ENCODE results near the gene MAN1A2.
"Not testable (repeated sequence)": the region's sequence is repeated elsewhere in the genome, so short reads cannot be mapped to it uniquely, and the experiment has no call there.

MAN1A2 gene

GRCh38 chr1:117398957-117399356 is 31.7 kb downstream of the MAN1A2 start:
- no peak for DNase-seq (ENCODE audit: low read depth in 2 of 2)

DNA sequence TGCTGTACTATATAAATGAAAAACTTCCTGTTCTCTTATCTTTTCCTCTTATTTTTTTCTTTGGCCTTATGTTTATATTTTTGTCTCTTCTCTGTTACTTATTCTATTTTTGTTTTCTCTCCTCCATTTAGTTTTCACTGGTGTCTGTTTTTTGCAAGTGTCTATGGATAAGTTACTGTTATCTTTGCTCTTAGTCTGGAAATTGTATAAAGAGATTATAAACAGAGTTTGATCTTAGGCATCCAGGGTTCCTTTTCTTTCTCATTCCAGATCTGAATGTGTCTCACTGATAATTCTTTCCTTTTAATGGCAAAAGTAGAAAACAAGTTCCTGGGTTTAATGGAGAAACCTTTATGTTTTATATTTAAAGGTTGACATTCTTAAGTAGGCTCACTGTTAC is 34.5 kb downstream of the MAN1A2 start:
- no peak for DNase-seq (ENCODE audit: low read depth in 2 of 2)

- no peak for DNase-seq (ENCODE audit: low read depth in 2 of 2)
Observed at GRCh38 chr1:117403597-117403996, 36.3 kb downstream of the MAN1A2 start.

DNA sequence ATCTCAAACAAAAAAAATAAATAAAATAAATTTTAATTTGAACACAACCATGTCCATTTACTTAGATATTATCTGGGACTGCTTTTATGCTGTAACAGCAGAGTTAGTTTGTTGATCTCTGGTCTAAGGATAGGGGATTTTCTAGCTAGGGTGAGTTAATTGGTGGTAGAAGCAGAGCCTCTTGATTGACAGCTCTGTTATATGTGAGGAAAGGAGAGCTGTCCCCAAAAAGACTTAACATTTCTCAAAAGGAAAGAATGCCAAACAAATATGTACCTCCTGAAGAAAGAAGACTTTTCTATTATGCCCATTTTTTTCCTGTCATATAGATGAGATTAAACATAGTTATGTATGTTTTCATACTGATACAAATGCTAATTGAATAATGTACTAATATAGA is 37.8 kb downstream of the MAN1A2 start:
- no peak for DNase-seq (ENCODE audit: low read depth in 2 of 2)

GRCh38 chr1:117412472-117412871 is 45.2 kb downstream of the MAN1A2 start:
- no peak for DNase-seq (ENCODE audit: low read depth in 2 of 2)

- no peak for DNase-seq (ENCODE audit: low read depth in 2 of 2)
Observed at GRCh38 chr1:117413412-117413811, 46.2 kb downstream of the MAN1A2 start.

DNA sequence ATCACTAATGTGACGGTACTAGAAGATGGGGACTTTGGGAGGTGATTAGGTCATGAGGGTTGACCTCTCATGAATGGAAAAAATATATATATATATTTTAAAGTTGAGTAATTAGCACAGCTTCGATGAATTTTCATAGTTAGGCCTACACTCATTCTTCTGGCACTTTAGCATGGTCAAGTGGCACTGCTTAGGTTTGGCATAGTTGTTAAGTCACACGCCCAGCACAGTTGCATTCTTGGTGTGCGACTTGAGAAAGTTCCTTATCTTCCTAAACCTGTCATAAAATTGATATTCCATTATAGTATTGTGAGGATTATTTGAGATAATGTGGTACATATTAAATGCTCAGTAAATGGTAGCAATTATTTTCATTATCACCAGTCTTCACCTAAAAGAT is 47.7 kb downstream of the MAN1A2 start:
- DNase-seq (ENCODE audit: low read depth in 2 of 2): no peak

DNA sequence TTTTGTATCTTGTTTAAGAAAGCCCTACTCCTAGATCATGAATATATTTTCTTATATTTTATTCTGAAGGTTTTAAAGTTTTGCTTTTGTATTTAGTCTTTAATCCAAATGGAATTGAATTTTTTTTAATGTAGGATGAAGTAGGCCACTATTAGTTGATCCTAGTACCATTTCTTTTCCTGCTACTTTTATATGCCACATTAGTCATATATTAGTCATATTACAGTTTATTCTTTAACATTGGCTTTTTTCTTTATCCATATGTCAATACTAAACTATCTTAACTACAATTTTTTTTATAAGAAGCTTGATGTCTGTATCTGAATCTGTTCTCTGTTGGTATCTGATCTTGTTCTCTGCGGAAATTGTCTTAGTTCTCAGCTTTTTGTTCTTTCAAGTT is 48.8 kb downstream of the MAN1A2 start:
- DNase-seq (ENCODE audit: low read depth in 2 of 2): no peak

DNA sequence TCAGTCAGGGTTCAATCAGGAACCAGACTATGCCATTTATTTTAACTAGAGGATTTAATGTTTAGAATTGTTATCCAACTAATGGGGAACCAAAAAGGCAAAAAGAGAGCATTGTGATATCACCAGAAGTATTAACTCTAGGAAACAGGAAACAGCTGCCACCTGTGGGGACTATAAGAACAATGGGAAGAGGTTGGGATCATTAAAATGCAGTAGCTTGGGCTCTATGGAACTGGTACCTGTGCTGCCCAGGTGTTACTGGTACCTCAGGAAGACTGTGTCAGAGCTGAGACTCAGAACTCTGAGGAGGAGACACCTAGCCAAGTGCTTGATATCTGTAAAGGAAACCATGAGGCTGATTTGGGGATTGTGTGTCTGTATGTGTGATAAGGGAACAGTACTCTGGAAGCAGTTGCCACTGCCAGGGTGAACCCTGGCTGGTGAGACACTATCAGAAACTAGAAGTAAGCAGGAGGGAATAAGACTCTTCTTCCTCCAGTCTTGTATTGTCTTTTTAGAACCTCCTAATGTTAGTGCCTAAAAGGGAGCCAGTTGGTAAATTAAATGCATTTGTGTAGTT is 49.4 kb downstream of the MAN1A2 start:
- no peak for DNase-seq (ENCODE audit: low read depth in 2 of 2)

DNA sequence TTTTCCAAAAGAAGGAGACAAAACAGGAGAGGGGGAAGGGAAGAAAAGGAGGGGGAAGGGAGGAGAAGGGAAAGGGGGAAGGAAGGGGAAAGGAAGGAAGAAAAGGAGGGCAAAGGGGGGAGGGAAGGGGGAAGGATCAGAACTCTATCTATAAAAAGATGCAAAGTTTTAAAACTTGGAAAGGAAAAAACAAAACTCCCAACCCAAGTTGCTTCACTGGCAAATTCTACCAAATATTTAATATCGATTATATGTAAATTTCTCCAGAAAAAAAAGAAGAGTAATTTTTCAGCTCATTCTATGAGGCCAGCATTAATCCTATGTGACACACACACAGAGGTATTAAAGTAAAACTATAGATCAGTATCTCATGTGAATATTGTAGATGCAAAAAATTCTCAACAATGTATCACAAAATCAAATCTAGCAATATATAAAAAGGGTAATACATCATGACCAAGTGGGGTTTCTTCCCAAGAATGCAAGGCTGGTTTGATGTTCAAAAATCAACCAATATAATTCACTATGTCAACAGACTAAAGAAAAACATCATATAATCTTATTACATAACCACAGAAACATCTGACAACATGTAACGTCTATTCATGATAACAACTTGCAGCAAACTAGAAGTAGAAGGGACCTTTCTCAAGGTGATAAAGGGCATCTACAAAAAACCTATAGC is 57.9 kb downstream of the MAN1A2 start:
- DNase-seq (ENCODE audit: low read depth in 2 of 2): no peak

DNA sequence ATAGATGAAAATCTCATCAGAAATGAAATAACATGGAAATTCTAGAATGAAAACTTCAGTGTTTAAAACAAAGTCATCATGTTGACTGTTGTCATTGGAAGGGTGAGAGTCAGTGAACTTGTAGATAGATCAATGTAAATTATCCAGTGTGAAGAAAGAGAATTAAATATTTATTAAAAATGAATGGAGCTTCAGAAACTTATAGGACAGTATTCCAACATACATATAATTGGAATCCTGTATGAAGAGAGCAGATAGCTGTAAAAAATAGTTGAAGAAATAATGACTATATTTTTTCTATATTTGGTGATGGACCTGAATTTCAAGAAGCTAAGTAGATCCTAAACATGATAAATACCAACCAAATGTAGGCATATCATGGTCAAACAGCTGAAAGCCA is 60.0 kb downstream of the MAN1A2 start:
- DNase-seq (ENCODE audit: low read depth in 2 of 2): no peak

- no peak for DNase-seq (ENCODE audit: low read depth in 2 of 2)
Observed at GRCh38 chr1:117433943-117434342, 66.7 kb downstream of the MAN1A2 start.

DNA sequence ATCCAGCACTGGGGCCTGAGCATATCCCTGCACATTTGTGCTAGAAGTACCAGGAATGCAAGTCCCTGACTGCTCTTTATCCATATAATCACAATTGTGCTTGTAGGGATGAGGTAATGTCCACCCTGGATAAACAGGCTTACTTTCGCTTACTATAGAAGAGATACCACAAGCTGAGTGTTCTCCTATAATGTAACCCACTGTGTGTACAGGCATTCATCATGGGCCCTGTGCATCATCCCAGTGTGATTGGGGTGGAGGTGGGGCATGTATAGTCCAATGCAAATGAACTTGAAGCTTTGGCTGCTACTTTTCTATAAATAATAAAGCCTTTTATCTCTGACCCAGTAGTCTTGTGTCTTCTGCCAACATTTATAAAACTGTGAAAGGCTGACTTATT is 69.3 kb downstream of the MAN1A2 start:
- no peak for DNase-seq (ENCODE audit: low read depth in 2 of 2)

GRCh38 chr1:117447661-117448060 is 80.4 kb downstream of the MAN1A2 start:
- DNase-seq (ENCODE audit: low read depth in 2 of 2): no peak

DNA sequence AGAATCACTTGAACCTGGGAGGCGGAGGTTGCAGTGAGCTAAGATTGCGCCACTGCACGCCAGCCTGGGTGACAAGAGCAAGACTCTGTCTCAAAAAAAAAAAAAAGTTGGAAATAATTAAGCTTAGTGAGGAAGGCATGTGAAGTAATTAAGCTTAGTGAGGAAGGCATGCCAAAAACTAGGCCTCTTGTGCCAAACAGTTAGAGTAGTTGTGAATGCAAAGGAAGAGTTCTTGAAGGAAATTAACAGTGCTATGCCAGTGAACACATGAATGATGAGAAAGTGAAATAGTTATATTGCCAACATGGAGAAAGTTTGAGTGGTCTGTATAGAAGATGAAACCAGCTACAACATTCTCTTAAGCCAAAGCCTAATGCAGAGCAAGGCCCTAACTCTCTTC is 85.0 kb downstream of the MAN1A2 start:
- DNase-seq (ENCODE audit: low read depth in 2 of 2): no peak

DNA sequence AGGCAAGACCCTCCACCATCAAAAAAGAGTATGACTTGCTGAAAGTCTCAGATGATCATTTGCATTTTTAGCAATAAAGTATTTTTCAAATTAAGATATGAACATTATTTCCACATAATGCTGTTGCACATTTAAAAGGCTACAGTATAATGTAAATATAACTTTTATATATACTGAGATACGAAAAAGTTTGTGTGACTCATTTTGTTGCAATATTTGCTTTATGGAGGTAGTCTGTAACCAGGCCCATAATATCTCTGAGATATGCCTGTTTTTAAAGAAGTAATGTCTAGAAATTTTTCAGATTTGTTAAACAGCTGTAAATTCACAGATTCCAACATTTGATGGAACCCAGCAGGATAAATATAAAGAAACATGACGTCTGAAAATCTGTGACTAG is 86.7 kb downstream of the MAN1A2 start:
- no peak for DNase-seq (ENCODE audit: low read depth in 2 of 2)

GRCh38 chr1:117458410-117458809 is 91.2 kb downstream of the MAN1A2 start:
- not testable (repeated sequence) for DNase-seq (ENCODE audit: low read depth in 2 of 2)

GRCh38 chr1:117466761-117467160 is 99.5 kb downstream of the MAN1A2 start:
- DNase-seq (ENCODE audit: low read depth in 2 of 2): no peak

GRCh38 chr1:117467336-117467735 is 100.1 kb downstream of the MAN1A2 start:
- DNase-seq (ENCODE audit: low read depth in 2 of 2): no peak

DNA sequence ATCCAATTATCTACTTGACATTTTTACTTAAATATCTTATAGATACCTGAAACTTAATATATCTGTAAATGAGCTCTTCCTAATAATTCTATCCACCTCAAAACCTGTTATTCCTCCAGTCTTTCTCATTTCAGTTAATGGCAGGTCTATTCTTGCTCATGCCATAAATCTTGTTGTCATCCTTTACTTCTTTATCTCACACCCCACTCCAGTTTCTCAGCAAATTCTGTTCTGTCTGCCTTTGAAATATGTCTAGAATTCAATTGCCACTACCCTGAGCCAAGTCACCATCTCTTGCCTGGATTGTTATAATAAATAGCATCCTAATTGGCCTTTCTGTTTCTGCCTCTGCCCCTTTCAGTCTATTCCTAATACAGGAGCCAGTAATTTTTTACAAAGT is 105.8 kb downstream of the MAN1A2 start:
- DNase-seq (ENCODE audit: low read depth in 2 of 2): no peak

GRCh38 chr1:117475495-117475894 is 108.2 kb downstream of the MAN1A2 start:
- DNase-seq (ENCODE audit: low read depth in 2 of 2): not testable (repeated sequence)

DNA sequence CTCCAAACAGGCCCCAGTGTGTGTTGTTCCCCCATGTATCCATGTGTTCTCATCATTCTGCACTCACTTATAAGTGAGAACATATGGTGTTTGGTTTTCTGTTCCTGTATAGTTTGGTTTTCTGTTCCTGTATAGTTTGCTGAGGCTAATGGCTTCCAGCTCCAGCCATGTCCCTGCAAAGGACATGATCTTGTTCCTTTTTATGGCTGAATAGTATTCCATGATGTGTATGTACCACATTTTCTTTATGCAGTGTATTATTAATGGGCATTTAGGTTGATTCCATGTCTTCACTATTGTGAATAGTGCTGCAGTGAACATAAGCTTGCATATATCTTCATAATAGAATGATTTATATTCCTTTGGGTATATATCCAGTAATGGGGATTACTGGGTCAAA is 111.8 kb downstream of the MAN1A2 start:
- DNase-seq (ENCODE audit: low read depth in 2 of 2): no peak

GRCh38 chr1:117481410-117481809 is 114.2 kb downstream of the MAN1A2 start:
- no peak for DNase-seq (ENCODE audit: low read depth in 2 of 2)

- DNase-seq (ENCODE audit: low read depth in 2 of 2): no peak
Observed at GRCh38 chr1:117493906-117494305, 126.7 kb downstream of the MAN1A2 start.

All from activated CD8-positive, alpha-beta memory T cell treated with anti-CD3 and anti-CD28 coated beads for 4 hours (primary cell).